Activated CD8-positive, alpha-beta memory T cell treated with anti-CD3 and anti-CD28 coated beads, Interleukin-2, amount 50 U/mL, for 1 hour (primary cell): ENCODE data around the gene GFY.

Source experiments
- DNase-seq: peaks from one replicate; pipeline ENCODE4 v3.0.0-alpha.2; 2020; ENCODE audit errors: extremely low read depth

GFY gene

GRCh38 chr19:49428547-49429451, 3.6 kb downstream of the GFY start:
- DNase-seq: no peak

GRCh38 chr19:49430172-49430677, 5.0 kb downstream of the GFY start:
- no peak for DNase-seq

- no peak for DNase-seq
Observed at GRCh38 chr19:49430678-49431329, 5.6 kb downstream of the GFY start.

GRCh38 chr19:49431330-49431749, 6.2 kb downstream of the GFY start:
- no peak for DNase-seq

GRCh38 chr19:49432141-49433073, 7.2 kb downstream of the GFY start:
- DNase-seq: no peak

GRCh38 chr19:49433240-49433901, 8.2 kb downstream of the GFY start:
- DNase-seq: no peak

- no peak for DNase-seq
Observed at GRCh38 chr19:49434907-49435583, 9.9 kb downstream of the GFY start.

GRCh38 chr19:49435670-49436069, 10.5 kb downstream of the GFY start:
- DNase-seq: no peak

GRCh38 chr19:49436381-49437017, 11.3 kb downstream of the GFY start:
- no peak for DNase-seq

- no peak for DNase-seq
Observed at GRCh38 chr19:49437231-49437630, 12.0 kb downstream of the GFY start.

GRCh38 chr19:49438261-49438660, 13.1 kb downstream of the GFY start:
- no peak for DNase-seq

GRCh38 chr19:49439836-49440235, 14.6 kb downstream of the GFY start:
- no peak for DNase-seq

- no peak for DNase-seq
Observed at GRCh38 chr19:49440439-49441209, 15.4 kb downstream of the GFY start.

GRCh38 chr19:49441210-49441959, 16.2 kb downstream of the GFY start, which contains the start of gene SLC17A7:
Gene SLC17A7, minus strand, starts transcription at chr19:49441527. Its CDS starts 148 bp downstream, at chr19:49441379.
- DNase-seq: no peak

- DNase-seq: no peak
Observed at GRCh38 chr19:49441960-49442350, 16.8 kb downstream of the GFY start.

GRCh38 chr19:49442354-49442753, 17.2 kb downstream of the GFY start:
- DNase-seq: no peak

- no peak for DNase-seq
Observed at GRCh38 chr19:49442771-49443365, 17.7 kb downstream of the GFY start.
